ENCODE measurements around the gene EYS.

The EYS gene

GRCh38 chr6:65155083-65155482 is 551.9 kb downstream of the EYS start:
- no peak overlapping the region for H3K4me3 ChIP-seq (ENCODE audit: low read depth, low read length)
- no peak for DNase-seq (ENCODE audit: low read depth)
- TF ChIP-seq CTCF (IDR thresholded peaks at IDR 0.05; ENCODE audit: low read depth, low read length): no peak
- TF ChIP-seq POLR2A (IDR thresholded peaks at IDR 0.05; ENCODE audit: extremely low read depth, insufficient read length): no peak
- TF ChIP-seq MYC (IDR thresholded peaks at IDR 0.05; ENCODE audit: low read depth, low read length): no peak
- TF ChIP-seq MAX (IDR thresholded peaks at IDR 0.05; ENCODE audit: low read depth, low read length): no peak

GRCh38 chr6:65149841-65150240 is 557.2 kb downstream of the EYS start:
- no peak for TF ChIP-seq POLR2A (IDR thresholded peaks at IDR 0.05; ENCODE audit: extremely low read depth, insufficient read length)
- no peak for TF ChIP-seq MAX (IDR thresholded peaks at IDR 0.05; ENCODE audit: low read depth, low read length)
- no peak overlapping the region for H3K4me3 ChIP-seq (ENCODE audit: low read depth, low read length)
- no peak for DNase-seq (ENCODE audit: low read depth)

GRCh38 chr6:65148839-65149238 is 558.2 kb downstream of the EYS start:
- no peak overlapping the region for H3K4me3 ChIP-seq (ENCODE audit: low read depth, low read length)
- DNase-seq (ENCODE audit: low read depth): no peak
- TF ChIP-seq CTCF (IDR thresholded peaks at IDR 0.05; ENCODE audit: low read depth, low read length) (no peak), POLR2A (IDR thresholded peaks at IDR 0.05; ENCODE audit: extremely low read depth, insufficient read length) (no peak), MYC (IDR thresholded peaks at IDR 0.05; ENCODE audit: low read depth, low read length) (no peak), MAX (IDR thresholded peaks at IDR 0.05; ENCODE audit: low read depth, low read length) (no peak)

GRCh38 chr6:65135567-65135966 is 571.5 kb downstream of the EYS start:
- no peak overlapping the region for H3K4me3 ChIP-seq (ENCODE audit: low read depth, low read length)
- no peak for DNase-seq (ENCODE audit: low read depth)
- no peak for TF ChIP-seq CTCF (IDR thresholded peaks at IDR 0.05; ENCODE audit: low read depth, low read length)
- TF ChIP-seq MYC (IDR thresholded peaks at IDR 0.05; ENCODE audit: low read depth, low read length): no peak
- TF ChIP-seq POLR2A (IDR thresholded peaks at IDR 0.05; ENCODE audit: extremely low read depth, insufficient read length): no peak
- no peak for TF ChIP-seq MAX (IDR thresholded peaks at IDR 0.05; ENCODE audit: low read depth, low read length)

GRCh38 chr6:65126667-65127066 is 580.4 kb downstream of the EYS start:
- TF ChIP-seq CTCF (IDR thresholded peaks at IDR 0.05; ENCODE audit: low read depth, low read length) (no peak), POLR2A (IDR thresholded peaks at IDR 0.05; ENCODE audit: extremely low read depth, insufficient read length) (no peak), MAX (IDR thresholded peaks at IDR 0.05; ENCODE audit: low read depth, low read length) (no peak), MYC (IDR thresholded peaks at IDR 0.05; ENCODE audit: low read depth, low read length) (no peak)
- no peak overlapping the region for H3K4me3 ChIP-seq (ENCODE audit: low read depth, low read length)
- no peak for DNase-seq (ENCODE audit: low read depth)

GRCh38 chr6:65123521-65123920 is 583.5 kb downstream of the EYS start:
- no peak for TF ChIP-seq CTCF (IDR thresholded peaks at IDR 0.05; ENCODE audit: low read depth, low read length)
- TF ChIP-seq MYC (IDR thresholded peaks at IDR 0.05; ENCODE audit: low read depth, low read length): no peak
- TF ChIP-seq POLR2A (IDR thresholded peaks at IDR 0.05; ENCODE audit: extremely low read depth, insufficient read length): no peak
- TF ChIP-seq MAX (IDR thresholded peaks at IDR 0.05; ENCODE audit: low read depth, low read length): no peak
- H3K4me3 ChIP-seq (ENCODE audit: low read depth, low read length): no peak overlapping the region
- no peak for DNase-seq (ENCODE audit: low read depth)
